KMS-11 (cell line): ENCODE results near the gene NPAS2.

Experiments used
- H2AFZ ChIP-seq: fragments of 200-600 bp; sonication (generic); 2 replicates; pipeline ENCODE4 v1.6.1; 2016; ENCODE audit warnings: antibody characterized with exemption, mixed run types, low read depth
- H3K27ac ChIP-seq: fragments of 200-600 bp; sonication (generic); 2 replicates; pipeline ENCODE4 v1.6.1; 2016; ENCODE audit warnings: mild to moderate bottlenecking, mixed run types
- H3K27me3 ChIP-seq: fragments of 200-600 bp; sonication (generic); 2 replicates; pipeline ENCODE4 v1.6.1; 2017; ENCODE audit warnings: mild to moderate bottlenecking, low read depth, mixed run types, moderate library complexity; ENCODE audit not compliant: insufficient read depth
- H3K36me3 ChIP-seq: fragments of 200-600 bp; sonication (generic); 2 replicates; pipeline ENCODE4 v1.6.1; 2017; ENCODE audit warnings: mild to moderate bottlenecking, mixed run types; ENCODE audit not compliant: insufficient read depth
- H3K4me1 ChIP-seq: fragments of 200-600 bp; sonication (generic); 2 replicates; pipeline ENCODE4 v1.6.1; 2016; ENCODE audit warnings: mild to moderate bottlenecking, low read depth, mixed run types; ENCODE audit not compliant: poor library complexity, severe bottlenecking
- H3K4me2 ChIP-seq: fragments of 200-600 bp; sonication (generic); 2 replicates; pipeline ENCODE4 v1.7.0; 2016; ENCODE audit warnings: mild to moderate bottlenecking, mixed run types
- H3K4me3 ChIP-seq: fragments of 200-600 bp; sonication (generic); IDR thresholded peaks from 2 replicates; pipeline ENCODE4 v1.6.1; 2017; ENCODE audit warnings: low read depth, low read length, mixed read lengths; ENCODE audit not compliant: insufficient read depth
- H3K79me2 ChIP-seq: fragments of 200-600 bp; sonication (generic); 2 replicates; pipeline ENCODE4 v1.6.1; 2016; ENCODE audit warnings: low read depth, mixed run types; ENCODE audit not compliant: insufficient read depth
- H3K9ac ChIP-seq: fragments of 200-600 bp; sonication (generic); 2 replicates; pipeline ENCODE4 v1.6.1; 2016; ENCODE audit warnings: mild to moderate bottlenecking, mixed run types
- H4K20me1 ChIP-seq: fragments of 200-600 bp; sonication (generic); 2 replicates; pipeline ENCODE4 v1.6.1; 2016; ENCODE audit warnings: mild to moderate bottlenecking, mixed run types; ENCODE audit not compliant: insufficient read depth
- CTCF ChIP-seq: fragments of 200-600 bp; sonication (generic); conservative IDR thresholded peaks from 2 replicates; pipeline ENCODE4 v1.6.1; 2017; ENCODE audit warnings: low read depth, mild to moderate bottlenecking, antibody characterized with exemption, low read length, moderate library complexity, mixed read lengths

NPAS2 gene

DNA sequence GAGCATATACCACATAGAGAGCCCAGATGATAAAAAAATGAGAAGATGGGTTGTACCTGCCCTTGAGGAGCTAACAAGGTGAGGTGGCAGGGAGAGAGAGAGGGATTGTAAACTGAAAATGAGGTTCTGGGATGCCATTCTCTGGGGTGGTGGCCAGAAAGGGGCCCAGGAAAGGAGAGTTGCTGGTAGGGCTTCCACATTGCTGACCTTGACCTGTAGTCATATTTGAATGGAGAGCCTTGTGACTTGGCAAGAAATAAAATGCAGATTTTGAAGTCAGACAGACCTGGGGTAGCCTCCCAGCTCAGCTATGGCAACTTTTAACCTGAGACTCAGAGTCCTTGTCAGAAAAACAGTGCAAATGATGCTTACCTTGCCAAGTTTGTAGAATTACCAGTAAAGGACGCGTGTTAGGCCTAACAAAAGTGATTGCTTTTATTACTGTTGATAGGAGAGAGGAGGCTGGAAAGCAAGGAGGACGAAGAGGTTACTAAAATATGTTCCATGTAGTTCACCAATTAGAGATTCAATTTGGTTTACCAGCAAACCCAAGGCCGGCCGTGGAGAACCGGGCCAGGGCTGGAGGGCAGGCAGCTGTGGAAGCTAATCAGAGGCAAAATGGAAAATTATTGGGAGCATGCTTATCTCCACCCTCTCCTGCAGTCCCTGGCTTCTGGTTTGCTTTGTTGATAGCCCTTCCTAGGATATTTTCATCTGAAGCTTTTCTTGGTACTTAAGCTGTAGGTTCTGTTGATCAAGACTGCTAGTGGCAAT is 3.9 kb downstream of the NPAS2 start:
- Histone ChIP-seq H3K4me1 (no peaks in the 10 kb centered on the region), H3K4me2 (no peak overlapping the region), H3K36me3 (no peaks in the 10 kb centered on the region), H3K27ac (no peak overlapping the region), H2AFZ (no peak overlapping the region), H4K20me1 (no peaks in the 10 kb centered on the region), H3K4me3 (no peak overlapping the region), H3K79me2 (no peaks in the 10 kb centered on the region), H3K27me3 (no peaks in the 10 kb centered on the region), H3K9ac (no peak overlapping the region)
- TF ChIP-seq CTCF = no peak

DNA sequence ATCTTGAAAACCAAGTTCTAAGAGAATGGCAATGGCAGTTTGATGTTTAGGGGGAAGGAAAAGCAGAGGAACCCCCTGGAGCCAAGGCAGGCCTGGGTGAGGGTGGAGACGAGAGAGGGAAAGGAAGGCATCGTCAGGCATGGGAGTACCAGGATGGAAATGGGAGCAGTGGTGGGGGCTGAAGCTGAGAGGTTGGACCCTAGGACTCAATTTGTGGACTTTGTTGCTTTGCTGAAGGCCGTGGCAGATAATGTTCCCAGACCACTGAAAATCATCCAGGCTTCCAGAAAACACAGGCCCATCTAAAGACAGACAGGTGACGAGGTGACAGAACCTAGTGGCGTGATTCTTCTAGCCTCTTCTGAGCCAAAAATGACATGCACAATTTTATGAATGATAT is 4.9 kb downstream of the NPAS2 start:
- Histone ChIP-seq H3K4me1 (no peaks in the 10 kb centered on the region), H3K79me2 (no peaks in the 10 kb centered on the region), H2AFZ (no peak overlapping the region), H3K27me3 (no peaks in the 10 kb centered on the region), H3K4me2 (no peak overlapping the region), H3K36me3 (no peaks in the 10 kb centered on the region), H3K27ac (no peak overlapping the region), H3K9ac (no peak overlapping the region), H3K4me3 (no peak overlapping the region), H4K20me1 (no peaks in the 10 kb centered on the region)
- no peak for TF ChIP-seq CTCF

DNA sequence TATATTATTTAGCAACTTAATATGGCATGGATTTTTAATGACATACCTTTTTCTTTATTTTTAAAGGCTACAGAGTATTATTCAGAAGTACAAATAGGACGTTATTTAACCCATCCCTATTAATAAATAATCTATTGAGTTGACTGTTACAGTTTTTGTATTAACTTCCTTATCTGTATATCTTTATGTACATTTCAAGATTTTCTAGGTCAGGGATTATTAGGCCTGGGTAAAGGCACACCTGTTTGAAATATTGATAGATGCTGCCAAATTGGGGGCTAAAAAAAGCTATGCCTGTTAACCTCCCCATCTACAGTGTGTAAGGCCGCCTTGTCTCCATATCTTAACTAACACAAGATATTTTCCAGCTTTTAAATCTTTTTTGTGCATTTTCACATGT is 6.6 kb downstream of the NPAS2 start:
- no peaks in the 10 kb centered on the region for H3K79me2 ChIP-seq
- no peaks in the 10 kb centered on the region for H4K20me1 ChIP-seq
- H3K4me1 ChIP-seq = no peaks in the 10 kb centered on the region
- H3K27me3 ChIP-seq = no peaks in the 10 kb centered on the region
- no peak overlapping the region for H3K27ac ChIP-seq
- H3K9ac ChIP-seq = no peak overlapping the region
- no peak overlapping the region for H3K4me2 ChIP-seq
- TF ChIP-seq CTCF = no peak
- H2AFZ ChIP-seq = no peak overlapping the region
- H3K4me3 ChIP-seq = no peak overlapping the region
- no peaks in the 10 kb centered on the region for H3K36me3 ChIP-seq

DNA sequence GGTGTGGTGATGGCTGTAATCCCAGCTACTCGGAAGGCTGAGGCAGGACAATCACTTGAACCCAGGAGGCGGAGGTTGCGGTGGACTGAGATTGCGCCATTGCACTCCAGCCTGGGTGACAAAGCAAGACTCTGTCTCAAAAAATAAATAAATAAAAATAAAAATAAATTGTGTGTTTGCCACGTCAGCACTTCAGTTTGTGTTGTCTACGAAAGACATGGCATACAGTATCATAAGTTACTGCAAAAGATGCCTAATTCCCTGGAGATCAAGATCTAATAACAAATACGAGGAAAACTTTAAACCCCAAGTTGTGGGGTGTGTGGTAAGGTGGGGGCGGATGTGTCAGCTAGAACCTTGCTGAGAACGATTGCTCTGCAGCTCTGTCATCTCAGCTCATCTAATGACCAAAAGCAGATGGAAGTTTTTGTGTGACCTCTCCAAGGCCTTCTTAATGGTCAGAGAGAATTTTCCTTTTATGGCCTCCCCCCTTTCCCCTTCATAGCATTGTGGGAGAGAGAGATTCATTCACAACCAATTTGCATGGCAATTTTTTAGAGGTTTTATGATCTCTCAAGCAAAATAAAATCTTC is 11.3 kb downstream of the NPAS2 start:
- Histone ChIP-seq H3K9ac (no peak overlapping the region), H2AFZ (no peak overlapping the region), H3K79me2 (no peaks in the 10 kb centered on the region), H3K27ac (no peak overlapping the region), H3K36me3 (no peaks in the 10 kb centered on the region), H4K20me1 (no peaks in the 10 kb centered on the region), H3K27me3 (no peaks in the 10 kb centered on the region), H3K4me2 (no peak overlapping the region), H3K4me1 (no peaks in the 10 kb centered on the region), H3K4me3 (no peak overlapping the region)
- no peak for TF ChIP-seq CTCF
